Measurements from ENCODE around the gene PIGX.

- TF ChIP-seq CTCF (conservative IDR thresholded peaks at IDR 0.05; ENCODE audit: low read depth in 2 of 2) (no peak), POLR2AphosphoS5 (IDR thresholded peaks at IDR 0.05; ENCODE audit: low read depth) (no peak), EZH2 (IDR thresholded peaks at IDR 0.05; ENCODE audit: low read depth, unreplicated experiment) (no peak), ETS1 (IDR thresholded peaks at IDR 0.05) (no peak), EZH2phosphoT487 (IDR thresholded peaks at IDR 0.05; ENCODE audit: unreplicated experiment) (no peak), CREB1 (CRISPR knock-in tag; IDR thresholded peaks at IDR 0.05; ENCODE audit: low read depth) (0 out of 2 replicates have a peak, but pooled peaks have one; percentile 29), STAT1 (IDR thresholded peaks at IDR 0.05; ENCODE audit: unreplicated experiment) (no peak), NANOG (IDR thresholded peaks at IDR 0.05; ENCODE audit: borderline replicate concordance) (no peak), REST (IDR thresholded peaks at IDR 0.05; ENCODE audit: unreplicated experiment) (no peak), ZNF114 (CRISPR knock-in tag; IDR thresholded peaks at IDR 0.05) (no peak)
Observed at GRCh38 chr3:196666001-196666867, 45.9 kb upstream of the PIGX start.
